Epidermal melanocyte (primary cell): ENCODE measurements around the gene SLC47A2.

Experiments used
- DNase-seq: peaks from one replicate; pipeline ENCODE4 v3.0.0; 2011; ENCODE audit warnings: low spot score; ENCODE audit not compliant: insufficient read length

The SLC47A2 gene

GRCh38 chr17:19747829-19748806 lies 31.7 kb upstream of the SLC47A2 start, which contains the start of gene ALDH3A1:
TSS of gene ALDH3A1 (minus strand) at chr17:19748298. CDS start at chr17:19745129, 3,169 bp downstream.
- peak; percentile 49 for DNase-seq

GRCh38 chr17:19747159-19747719 lies 30.9 kb upstream of the SLC47A2 start:
- no peak for DNase-seq

- no peak for DNase-seq
Observed at GRCh38 chr17:19746517-19746916, 30.1 kb upstream of the SLC47A2 start.

GRCh38 chr17:19744922-19745757 lies 28.8 kb upstream of the SLC47A2 start:
- peak; percentile 53 for DNase-seq

- no peak for DNase-seq
Observed at GRCh38 chr17:19744492-19744891, 28.1 kb upstream of the SLC47A2 start.

- DNase-seq = no peak
Observed at GRCh38 chr17:19743101-19744100, 27.0 kb upstream of the SLC47A2 start.

- no peak for DNase-seq
Observed at GRCh38 chr17:19742495-19742894, 26.1 kb upstream of the SLC47A2 start.

- DNase-seq = no peak
Observed at GRCh38 chr17:19741832-19742457, 25.6 kb upstream of the SLC47A2 start.

- no peak for DNase-seq
Observed at GRCh38 chr17:19740933-19741332, 24.5 kb upstream of the SLC47A2 start.

- no peak for DNase-seq
Observed at GRCh38 chr17:19739241-19740201, 23.1 kb upstream of the SLC47A2 start.

- no peak for DNase-seq
Observed at GRCh38 chr17:19738757-19739156, 22.4 kb upstream of the SLC47A2 start.

- DNase-seq = no peak
Observed at GRCh38 chr17:19738073-19738449, 21.7 kb upstream of the SLC47A2 start.

- no peak for DNase-seq
Observed at GRCh38 chr17:19737305-19738072, 21.1 kb upstream of the SLC47A2 start.

GRCh38 chr17:19736071-19736470 lies 19.7 kb upstream of the SLC47A2 start:
- DNase-seq = no peak

- DNase-seq = no peak
Observed at GRCh38 chr17:19733953-19734526, 17.7 kb upstream of the SLC47A2 start.

GRCh38 chr17:19731626-19732025 lies 15.2 kb upstream of the SLC47A2 start:
- DNase-seq = no peak

- DNase-seq = no peak
Observed at GRCh38 chr17:19730843-19731242, 14.5 kb upstream of the SLC47A2 start.

- DNase-seq = no peak
Observed at GRCh38 chr17:19729900-19730299, 13.5 kb upstream of the SLC47A2 start.
